Stimulated activated effector memory CD8-positive, alpha-beta T cell treated with anti-CD3 and anti-CD28 coated beads, Interleukin-12 subunit alpha, Interleukin-12 subunit beta, amount 100 ng/mL, for 72 hours (primary cell): ENCODE results near the gene MPV17L2.
"Not testable (repeated sequence)": the region's sequence is repeated elsewhere in the genome, so short reads cannot be mapped to it uniquely, and the experiment has no call there.

ENCODE experiments used
- ATAC-seq: fragments of 150-1000 bp; cut with Tn5 transposase; 2 replicates; pipeline ENCODE4 v1.10.0; 2021
- DNase-seq, 2 donors: peaks; one replicate each; pipeline ENCODE4 v3.0.0; 2021 to 2022; ENCODE audit warnings: low spot score in 2 of 2
- H3K27ac Mint-ChIP-seq: one replicate; pipeline ENCODE4 v1.8.0; 2022; ENCODE audit warnings: mild to moderate bottlenecking, mixed read lengths
- H3K36me3 Mint-ChIP-seq: one replicate; pipeline ENCODE4 v1.8.0; 2022; ENCODE audit warnings: mild to moderate bottlenecking, mixed read lengths
- H3K4me1 Mint-ChIP-seq: one replicate; pipeline ENCODE4 v1.8.0; 2022; ENCODE audit warnings: mixed read lengths
- H3K4me3 Mint-ChIP-seq: one replicate; pipeline ENCODE4 v1.8.0; 2022; ENCODE audit warnings: mild to moderate bottlenecking, mixed read lengths
- H3K9me3 Mint-ChIP-seq: one replicate; pipeline ENCODE4 v1.8.0; 2022; ENCODE audit warnings: mixed read lengths

Gene MPV17L2

DNA sequence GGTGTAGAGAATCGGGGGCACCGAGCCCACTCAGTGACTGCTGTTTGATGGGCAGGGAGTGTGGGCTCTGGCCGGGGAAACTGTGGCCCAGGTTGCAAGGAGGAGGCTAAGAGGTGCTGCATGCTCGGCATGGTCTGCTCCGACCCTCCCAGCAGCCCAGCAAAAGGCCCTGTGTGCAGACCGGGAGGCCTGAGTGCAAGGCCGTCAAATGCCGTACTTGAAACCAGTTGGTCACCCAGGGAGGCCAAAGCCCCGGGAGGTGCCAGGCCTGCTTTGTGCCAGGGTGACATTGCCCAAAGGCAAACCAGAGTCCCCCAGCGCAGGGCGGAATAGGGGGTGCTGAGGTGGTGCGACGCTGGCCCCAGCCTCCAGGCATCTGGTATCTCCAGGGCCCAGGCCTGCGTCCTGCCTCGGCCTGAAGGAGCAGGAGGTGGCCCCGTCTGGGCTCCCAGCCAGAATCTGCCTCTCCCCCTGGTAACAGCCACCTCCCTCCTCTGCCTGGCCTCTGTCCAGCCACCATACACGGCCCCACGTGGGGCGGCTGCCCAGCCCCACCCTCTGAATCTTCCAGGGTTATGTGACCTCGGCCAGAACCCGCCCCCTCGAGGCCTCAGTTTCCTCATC, 36.1 kb upstream of the MPV17L2 start:
- Mint-ChIP-seq H3K36me3 (peaks cover 25% of the 10 kb centered on the region), H3K4me1 (peaks cover 29% of the 10 kb centered on the region), H3K9me3 (no peaks in the 10 kb centered on the region), H3K4me3 (no peak overlapping the region), H3K27ac (no peak overlapping the region)
- ATAC-seq = no peak
- DNase-seq = peak in 1 of 2 donors; percentile 50

DNA sequence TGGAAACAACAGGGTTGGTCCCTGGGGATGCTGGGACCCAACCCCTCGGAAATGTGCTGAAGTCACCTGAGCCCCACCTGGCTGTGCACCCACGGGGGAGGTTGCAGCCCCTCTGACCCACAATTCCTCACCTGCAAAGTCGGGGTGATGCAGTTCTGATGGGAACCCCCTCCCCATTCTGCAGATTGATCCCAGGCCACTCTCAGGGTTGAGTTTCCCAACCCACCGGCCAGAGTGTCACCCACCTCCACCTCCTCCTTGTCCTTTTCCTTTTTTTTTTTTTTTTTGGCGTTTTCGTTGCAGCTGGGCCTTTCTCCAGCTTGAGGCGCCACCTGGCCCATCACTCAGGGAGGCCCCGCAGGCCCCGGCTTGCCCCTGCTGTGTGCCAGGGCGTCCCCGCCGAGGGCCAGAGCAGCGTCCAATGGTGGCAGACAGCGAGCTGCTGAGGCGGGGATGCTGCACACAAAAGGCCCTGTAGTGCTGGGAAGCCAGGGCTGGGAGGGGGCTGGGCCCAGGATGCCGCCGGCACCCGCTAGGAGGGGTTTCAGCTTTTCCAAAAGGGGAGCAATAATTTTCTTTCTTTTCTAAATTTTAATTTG, 35.5 kb upstream of the MPV17L2 start:
- peaks cover 23% of the 10 kb centered on the region for H3K4me1 Mint-ChIP-seq
- no peak overlapping the region for H3K27ac Mint-ChIP-seq
- H3K4me3 Mint-ChIP-seq = no peak overlapping the region
- DNase-seq (no peak), ATAC-seq (no peak)
- H3K36me3 Mint-ChIP-seq = peaks cover 25% of the 10 kb centered on the region
- H3K9me3 Mint-ChIP-seq = no peaks in the 10 kb centered on the region

DNA sequence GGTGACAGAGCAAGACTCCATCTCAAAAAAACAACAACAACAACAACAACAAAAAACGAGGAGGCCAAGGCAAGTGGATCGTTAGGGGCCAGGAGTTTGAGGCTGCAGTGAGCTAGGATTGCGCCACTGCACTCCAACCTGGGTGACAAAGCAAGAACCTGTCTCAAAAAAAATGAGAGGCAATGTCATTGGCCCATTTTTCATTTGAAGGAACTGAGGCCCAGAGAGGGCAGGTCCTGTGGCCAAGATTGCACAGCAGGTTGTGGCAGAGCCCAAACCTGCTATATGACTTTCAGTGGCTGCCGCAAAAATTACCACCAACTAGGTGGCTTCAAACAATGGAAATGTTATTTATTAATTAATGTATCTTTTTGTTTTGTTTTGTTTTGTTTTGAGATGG, 34.6 kb upstream of the MPV17L2 start:
- peaks cover 30% of the 10 kb centered on the region for H3K36me3 Mint-ChIP-seq
- no peak for ATAC-seq
- peaks cover 23% of the 10 kb centered on the region for H3K4me1 Mint-ChIP-seq
- H3K27ac Mint-ChIP-seq = no peak overlapping the region
- DNase-seq = no peak
- no peak overlapping the region for H3K4me3 Mint-ChIP-seq
- no peaks in the 10 kb centered on the region for H3K9me3 Mint-ChIP-seq

DNA sequence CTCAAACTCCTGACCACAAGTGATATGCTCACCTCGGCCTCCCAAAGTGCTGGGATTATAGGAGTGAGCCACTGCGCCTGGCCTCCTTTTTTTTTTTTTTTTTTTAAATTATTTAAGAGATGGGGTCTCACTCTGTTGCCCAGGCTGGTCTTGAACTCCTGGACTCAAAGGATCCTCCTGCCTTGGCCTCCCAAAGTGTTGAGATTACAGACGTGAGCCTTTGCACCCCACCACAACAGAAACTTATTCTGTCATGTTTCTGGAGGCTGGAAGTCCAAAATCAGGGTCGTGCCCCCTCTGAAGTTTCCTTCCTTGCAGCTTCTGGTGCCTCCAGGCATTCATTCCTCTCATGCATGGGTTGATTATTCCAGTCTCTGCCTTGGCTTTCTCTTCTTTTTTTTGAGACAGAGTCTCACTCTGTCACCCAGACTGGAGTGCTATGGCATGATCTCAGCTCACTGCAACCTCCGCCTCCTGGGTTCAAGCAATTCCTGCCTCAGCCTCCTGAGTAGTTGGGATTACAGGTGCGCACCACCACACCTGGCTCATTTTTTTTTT, 33.9 kb upstream of the MPV17L2 start:
- not testable (repeated sequence) for H3K27ac Mint-ChIP-seq, H3K9me3 Mint-ChIP-seq, H3K4me3 Mint-ChIP-seq

DNA sequence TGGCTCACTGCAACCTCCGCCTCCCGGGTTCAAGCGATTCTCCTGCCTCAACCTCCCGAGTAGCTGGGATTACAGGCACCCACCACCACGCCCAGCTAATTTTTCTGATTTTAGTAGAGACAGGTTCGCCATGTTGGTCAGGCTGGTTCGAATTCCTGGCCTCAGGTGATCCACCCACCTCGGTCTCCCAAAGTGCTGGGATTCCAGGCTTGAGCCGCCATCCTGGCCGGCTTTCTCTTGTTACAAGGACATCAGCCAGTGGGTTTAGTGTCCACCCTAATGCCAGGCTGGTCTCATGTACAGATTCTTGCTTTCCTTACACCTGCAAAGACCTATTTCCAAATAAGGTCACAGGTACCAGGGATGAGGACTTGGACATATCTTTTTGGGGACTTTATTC, 33.2 kb upstream of the MPV17L2 start:
- ATAC-seq (no peak), DNase-seq (peak in 1 of 2 donors; percentile 47)
- H3K9me3 Mint-ChIP-seq = no peaks in the 10 kb centered on the region
- no peak overlapping the region for H3K27ac Mint-ChIP-seq
- peaks cover 23% of the 10 kb centered on the region for H3K36me3 Mint-ChIP-seq
- H3K4me1 Mint-ChIP-seq = peaks cover 13% of the 10 kb centered on the region
- H3K4me3 Mint-ChIP-seq = peak overlapping the region; percentile 63

More for the DNA sequence above, 33.9 kb upstream of the MPV17L2 start:
- Mint-ChIP-seq H3K36me3 (peaks cover 30% of the 10 kb centered on the region), H3K4me1 (peaks cover 19% of the 10 kb centered on the region)
- DNase-seq = peak in 1 of 2 donors; percentile 44
- ATAC-seq = not testable (repeated sequence)

DNA sequence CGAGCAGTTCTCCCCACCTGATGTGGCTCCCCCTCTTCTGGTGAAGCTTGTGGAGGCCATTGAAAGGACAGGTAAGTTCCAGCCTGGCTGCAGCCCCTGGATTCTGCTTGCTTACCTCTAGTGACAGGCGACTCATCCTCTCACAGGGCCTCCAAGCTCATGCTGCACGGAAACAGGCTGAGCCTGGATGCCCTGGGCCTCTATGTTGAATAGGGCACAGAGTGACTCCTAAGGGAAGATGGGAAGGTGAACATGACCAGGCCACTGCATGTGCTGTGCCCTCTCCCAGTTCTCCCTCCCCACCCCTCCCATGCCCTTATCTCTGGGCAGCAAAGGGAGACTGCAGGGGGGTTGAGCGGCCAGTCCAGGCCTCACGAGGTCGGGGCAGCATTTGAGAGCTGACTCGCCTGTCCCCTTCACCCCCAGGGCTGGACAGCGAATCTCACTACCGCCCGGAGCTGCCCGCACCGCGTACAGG, 32.5 kb upstream of the MPV17L2 start:
- H3K36me3 Mint-ChIP-seq = peaks cover 25% of the 10 kb centered on the region
- DNase-seq = peak in 1 of 2 donors; percentile 62
- ATAC-seq = no peak
- no peaks in the 10 kb centered on the region for H3K9me3 Mint-ChIP-seq
- H3K4me1 Mint-ChIP-seq = peaks cover 9% of the 10 kb centered on the region
- H3K27ac Mint-ChIP-seq = peak overlapping the region; percentile 87
- peak overlapping the region; percentile 63 for H3K4me3 Mint-ChIP-seq

DNA sequence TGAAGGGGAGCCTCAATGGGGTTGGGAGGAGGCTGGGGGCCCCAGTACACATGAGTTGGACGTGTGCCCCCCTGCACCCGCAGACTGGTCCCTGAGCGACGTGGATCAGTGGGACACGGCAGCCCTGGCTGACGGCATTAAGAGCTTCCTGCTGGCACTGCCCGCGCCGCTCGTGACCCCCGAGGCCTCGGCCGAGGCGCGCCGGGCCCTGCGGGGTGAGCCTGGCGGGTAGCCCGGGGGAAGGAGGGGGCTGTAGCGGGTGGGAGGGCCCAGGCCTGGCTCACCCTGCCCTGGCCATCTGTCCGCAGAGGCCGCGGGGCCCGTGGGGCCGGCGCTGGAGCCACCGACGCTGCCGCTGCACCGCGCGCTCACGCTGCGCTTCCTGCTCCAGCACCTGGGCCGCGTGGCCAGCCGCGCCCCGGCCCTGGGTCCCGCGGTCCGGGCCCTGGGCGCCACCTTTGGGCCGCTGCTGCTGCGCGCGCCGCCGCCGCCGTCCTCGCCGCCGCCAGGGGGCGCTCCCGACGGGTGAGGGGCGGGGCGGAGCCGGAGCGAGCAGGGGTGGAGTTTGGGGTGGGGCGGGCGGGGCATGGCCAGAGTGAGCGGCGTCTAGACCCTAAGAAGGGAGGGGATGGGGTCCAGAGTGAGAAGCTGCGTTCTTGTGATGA, 31.9 kb upstream of the MPV17L2 start:
- ATAC-seq (peak; percentile 91), DNase-seq (peak; percentile 93 to 96)
- Mint-ChIP-seq H3K27ac (peak overlapping the region; percentile 87), H3K9me3 (no peaks in the 10 kb centered on the region), H3K4me1 (peaks cover 8% of the 10 kb centered on the region), H3K36me3 (peaks cover 28% of the 10 kb centered on the region), H3K4me3 (peak overlapping the region; percentile 63)

DNA sequence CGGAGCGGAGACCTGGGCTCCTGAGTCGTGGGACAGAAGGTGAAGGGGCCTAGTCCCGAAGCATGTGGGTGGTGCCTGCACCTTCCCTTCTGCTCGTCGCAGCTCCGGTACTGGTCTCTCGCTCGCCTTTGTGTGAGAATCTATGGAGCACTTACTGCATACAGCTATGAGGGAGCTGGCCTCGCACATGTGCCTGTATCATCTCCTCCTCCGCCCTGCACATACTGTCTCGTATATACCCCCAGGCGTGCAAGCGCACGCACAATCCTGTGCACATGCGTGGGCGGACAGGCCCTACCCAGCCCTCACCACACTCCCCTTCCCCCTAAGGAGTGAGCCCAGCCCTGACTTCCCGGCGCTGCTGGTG, 31.4 kb upstream of the MPV17L2 start:
- Mint-ChIP-seq H3K27ac (peak overlapping the region; percentile 63), H3K9me3 (no peaks in the 10 kb centered on the region), H3K36me3 (peaks cover 30% of the 10 kb centered on the region), H3K4me1 (peaks cover 8% of the 10 kb centered on the region), H3K4me3 (peak overlapping the region; percentile 27)
- no peak for DNase-seq
- ATAC-seq = no peak

DNA sequence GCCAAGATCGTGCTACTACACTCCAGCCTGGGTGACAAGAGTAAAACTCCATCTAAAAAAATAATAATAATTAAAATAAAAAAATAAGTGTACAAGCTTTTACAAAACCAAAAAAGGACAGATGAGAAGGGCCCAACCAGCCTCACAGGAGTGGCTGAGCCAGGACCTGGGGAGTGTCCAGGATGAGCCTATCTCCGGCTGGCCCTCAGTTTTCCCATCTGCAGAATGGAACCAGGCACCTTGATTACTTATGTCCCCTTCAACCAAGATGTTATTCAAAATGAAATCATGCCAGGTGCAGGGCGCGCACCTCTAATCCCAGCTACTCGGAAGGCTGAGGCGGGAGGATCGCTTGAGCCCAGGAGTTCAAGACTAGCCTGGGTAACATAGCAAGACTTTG, 28.9 kb upstream of the MPV17L2 start:
- Mint-ChIP-seq H3K36me3 (peaks cover 48% of the 10 kb centered on the region), H3K4me3 (no peak overlapping the region), H3K27ac (no peak overlapping the region), H3K4me1 (peaks cover 14% of the 10 kb centered on the region), H3K9me3 (no peaks in the 10 kb centered on the region)
- DNase-seq (no peak), ATAC-seq (no peak)

DNA sequence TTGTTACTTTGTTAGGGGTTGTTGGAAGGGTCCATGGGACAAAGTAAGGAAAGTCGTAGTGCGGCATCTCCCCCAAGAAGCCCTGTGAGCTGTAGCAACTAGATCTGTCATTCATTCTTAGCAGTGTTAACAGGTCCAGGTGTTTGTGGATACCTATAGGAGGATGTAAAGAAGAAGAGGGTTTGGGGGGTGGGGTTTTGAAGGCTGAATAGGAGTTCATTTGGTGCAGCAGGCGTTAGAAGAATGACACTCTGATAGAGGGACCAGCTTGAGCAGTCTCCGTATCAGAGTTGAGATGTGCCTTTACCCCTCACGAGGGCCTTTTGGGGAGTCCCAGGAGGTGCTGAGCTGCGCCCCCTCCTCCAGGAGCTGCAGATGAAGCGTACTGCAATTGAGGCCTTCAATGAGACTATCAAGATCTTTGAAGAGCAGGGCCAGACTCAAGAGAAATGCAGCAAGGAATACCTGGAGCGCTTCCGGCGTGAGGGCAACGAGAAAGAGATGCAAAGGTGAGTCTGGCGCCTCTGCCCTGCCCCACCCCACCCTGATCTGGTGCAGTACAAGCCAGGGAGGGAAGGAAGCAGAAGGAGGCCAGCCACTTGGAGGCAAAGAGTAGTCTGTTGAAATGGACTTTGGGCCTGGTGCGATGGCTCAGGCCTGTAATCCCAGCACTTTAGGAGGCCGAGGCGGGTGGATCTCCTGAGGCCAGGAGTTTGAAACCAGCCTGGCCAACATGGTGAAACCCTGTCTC, 27.0 kb upstream of the MPV17L2 start:
- DNase-seq = no peak
- Mint-ChIP-seq H3K27ac (no peak overlapping the region), H3K4me1 (peaks cover 6% of the 10 kb centered on the region), H3K36me3 (peaks cover 53% of the 10 kb centered on the region), H3K9me3 (no peaks in the 10 kb centered on the region), H3K4me3 (no peak overlapping the region)
- no peak for ATAC-seq

DNA sequence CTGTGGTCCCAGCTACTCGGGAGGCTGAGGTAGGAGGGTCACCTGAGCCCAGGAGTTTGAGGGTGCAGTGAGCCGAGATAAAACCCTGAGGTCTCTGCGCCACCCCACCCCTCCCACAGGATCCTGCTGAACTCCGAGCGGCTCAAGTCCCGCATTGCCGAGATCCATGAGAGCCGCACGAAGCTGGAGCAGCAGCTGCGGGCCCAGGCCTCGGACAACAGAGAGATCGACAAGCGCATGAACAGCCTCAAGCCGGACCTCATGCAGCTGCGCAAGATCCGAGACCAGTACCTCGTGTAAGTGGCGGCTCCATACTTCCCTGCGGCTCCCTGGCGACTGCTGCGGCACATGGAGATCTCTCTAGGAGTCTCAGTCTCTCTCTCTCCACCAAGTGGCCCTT, 26.0 kb upstream of the MPV17L2 start:
- H3K4me3 Mint-ChIP-seq = no peak overlapping the region
- DNase-seq (no peak), ATAC-seq (no peak)
- H3K4me1 Mint-ChIP-seq = peaks cover 6% of the 10 kb centered on the region
- peaks cover 54% of the 10 kb centered on the region for H3K36me3 Mint-ChIP-seq
- H3K27ac Mint-ChIP-seq = no peak overlapping the region
- H3K9me3 Mint-ChIP-seq = no peaks in the 10 kb centered on the region

DNA sequence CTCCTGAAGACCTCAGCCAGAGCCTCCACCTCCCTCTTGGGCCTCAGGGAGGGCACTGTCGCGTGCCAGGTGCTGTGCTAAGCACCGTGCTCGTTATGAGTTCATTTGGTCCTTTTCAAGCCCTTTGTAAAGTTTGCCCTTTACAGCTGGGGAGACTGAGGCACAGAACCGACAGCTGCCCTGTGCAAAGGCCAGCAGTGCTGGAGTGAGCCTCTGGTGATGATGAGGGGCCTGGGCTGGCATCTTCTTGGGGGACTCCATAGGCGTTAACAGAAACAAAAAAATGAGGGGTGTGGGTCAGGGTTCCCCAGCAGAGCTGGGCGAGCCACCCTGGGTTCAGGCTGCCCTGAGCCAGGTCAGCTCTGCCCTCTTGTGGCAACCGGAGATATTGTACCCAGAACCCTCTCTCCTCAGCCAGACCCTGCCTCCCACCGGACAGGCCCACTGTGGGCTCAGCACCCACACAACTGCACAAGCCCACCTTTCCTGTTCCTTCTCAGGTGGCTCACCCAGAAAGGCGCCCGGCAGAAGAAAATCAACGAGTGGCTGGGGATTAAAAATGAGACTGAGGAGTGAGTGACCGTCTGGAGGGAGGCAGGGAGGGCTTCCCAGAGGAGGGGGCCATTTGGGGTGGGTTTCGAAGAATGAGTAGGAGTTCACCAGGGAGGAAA, 24.9 kb upstream of the MPV17L2 start:
- H3K27ac Mint-ChIP-seq = peak overlapping the region; percentile 58
- DNase-seq = peak; percentile 54 to 82
- H3K36me3 Mint-ChIP-seq = peaks cover 43% of the 10 kb centered on the region
- H3K9me3 Mint-ChIP-seq = no peaks in the 10 kb centered on the region
- ATAC-seq = peak; percentile 89
- H3K4me3 Mint-ChIP-seq = no peak overlapping the region
- H3K4me1 Mint-ChIP-seq = peaks cover 12% of the 10 kb centered on the region

DNA sequence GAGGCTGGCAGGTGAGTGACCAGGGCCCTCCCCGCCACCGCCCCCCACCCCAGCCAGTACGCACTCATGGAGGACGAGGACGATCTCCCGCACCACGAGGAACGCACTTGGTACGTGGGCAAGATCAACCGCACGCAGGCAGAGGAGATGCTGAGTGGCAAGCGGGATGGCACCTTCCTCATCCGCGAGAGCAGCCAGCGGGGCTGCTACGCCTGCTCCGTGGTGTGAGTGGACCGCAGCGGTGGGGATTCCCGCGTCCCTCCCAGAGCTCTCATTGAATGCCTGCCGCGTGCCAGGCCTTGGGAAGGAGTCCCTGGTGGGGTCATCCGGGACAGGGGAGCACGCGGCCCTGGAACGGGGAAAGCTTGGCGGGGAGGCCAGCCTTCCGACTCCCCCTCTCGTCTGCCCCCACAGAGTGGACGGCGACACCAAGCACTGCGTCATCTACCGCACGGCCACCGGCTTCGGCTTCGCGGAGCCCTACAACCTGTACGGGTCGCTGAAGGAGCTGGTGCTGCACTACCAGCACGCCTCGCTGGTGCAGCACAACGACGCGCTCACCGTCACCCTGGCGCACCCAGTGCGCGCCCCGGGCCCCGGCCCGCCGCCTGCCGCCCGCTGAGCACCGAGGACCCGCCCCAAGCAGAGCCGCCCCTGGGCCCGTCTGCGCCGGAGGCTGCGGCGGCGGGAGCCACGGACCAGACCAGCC, 24.2 kb upstream of the MPV17L2 start:
- no peaks in the 10 kb centered on the region for H3K9me3 Mint-ChIP-seq
- no peak overlapping the region for H3K4me3 Mint-ChIP-seq
- ATAC-seq = no peak
- DNase-seq = no peak
- peak overlapping the region; percentile 58 for H3K27ac Mint-ChIP-seq
- peaks cover 37% of the 10 kb centered on the region for H3K36me3 Mint-ChIP-seq
- peaks cover 19% of the 10 kb centered on the region for H3K4me1 Mint-ChIP-seq

DNA sequence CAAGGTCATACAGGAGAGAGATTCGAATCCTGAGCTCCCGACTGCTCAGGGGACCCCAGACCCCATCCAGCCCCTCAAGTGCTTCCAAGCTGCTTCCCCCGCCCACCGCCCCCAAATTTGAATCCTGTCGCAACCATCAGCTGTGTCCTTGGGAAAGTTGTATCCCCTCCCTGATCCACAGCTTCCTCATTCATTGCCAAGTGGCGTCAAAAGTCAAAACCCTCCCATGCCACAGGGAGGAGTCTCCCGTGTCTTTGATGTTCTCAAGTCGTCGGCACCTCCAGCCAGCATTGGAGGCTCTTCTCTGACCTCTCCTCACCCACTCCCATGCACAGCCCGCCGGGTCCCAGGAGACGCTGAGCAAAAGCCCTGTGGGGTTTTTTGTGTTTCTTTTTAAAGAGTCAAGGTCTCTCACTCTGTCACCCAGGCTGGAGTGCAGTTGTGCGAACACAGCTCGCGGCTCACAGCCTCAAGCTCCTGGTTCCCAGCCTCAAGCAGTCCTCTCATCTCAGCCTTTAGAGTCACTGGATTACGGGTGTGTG, 22.2 kb upstream of the MPV17L2 start:
- no peaks in the 10 kb centered on the region for H3K9me3 Mint-ChIP-seq

More for the DNA sequence above, 22.2 kb upstream of the MPV17L2 start:
- H3K27ac Mint-ChIP-seq = peak overlapping the region; percentile 52
- no peak overlapping the region for H3K4me3 Mint-ChIP-seq
- H3K36me3 Mint-ChIP-seq = peaks cover 40% of the 10 kb centered on the region
- ATAC-seq = no peak
- peaks cover 27% of the 10 kb centered on the region for H3K4me1 Mint-ChIP-seq
- DNase-seq = no peak
